SK-N-SH (cell line): ENCODE results near the gene SYNPO2. TPM values are rescaled to one million over a fixed set of nuclear protein-coding genes. Genes with fewer than 3 reads are reported as not detected.

Source experiments
- CTCF ChIA-PET: fragments of 300-600, 350-600 bp; formaldehyde crosslinking; extraction: SDS; loops from one replicate; lab custom pipeline; 2021; lab: Yijun Ruan, JAX
- POLR2A ChIA-PET: fragments of 350-600 bp; sonication (Branson Sonifier 250); formaldehyde crosslinking; extraction: SDS; loops from one replicate; lab custom pipeline; 2020; ENCODE audit warnings: antibody characterized with exemption, inconsistent platforms; lab: Yijun Ruan, JAX
- DNase-seq: peaks from one replicate; pipeline ENCODE4 v3.0.0; 2012
- H2AFZ ChIP-seq: fragments of 200-600 bp; sonication (generic); 2 replicates; pipeline ENCODE4 v1.8.1; 2016; ENCODE audit warnings: antibody characterized with exemption, mild to moderate bottlenecking, low read depth
- H3F3A ChIP-seq: fragments of 200-600 bp; sonication (generic); replicated peaks from 2 replicates; pipeline ENCODE3; 2016; ENCODE audit warnings: antibody characterized with exemption, mild to moderate bottlenecking; ENCODE audit not compliant: insufficient read depth
- H3K27ac ChIP-seq, 2 experiments: fragments of 200-500 bp in 1 of 2; fragments of 200-600 bp in 1 of 2; sonication (Bioruptor generic) in 1 of 2; sonication (generic), shearing (Covaris generic) in 1 of 2; 2 replicates each; pipeline versions ENCODE4 v1.5.1 to v1.6.1; 2014 to 2016; ENCODE audit warnings: low read depth in 2 of 2, inconsistent platforms in 1 of 2, low read length in 1 of 2, mild to moderate bottlenecking in 1 of 2, mixed read lengths in 1 of 2
- H3K27me3 ChIP-seq: fragments of 200-600 bp; sonication (generic), shearing (Covaris generic); 2 replicates; pipeline ENCODE4 v1.6.1; 2016; ENCODE audit warnings: mixed run types; ENCODE audit not compliant: insufficient read depth
- H3K36me3 ChIP-seq, 2 experiments: fragments of 200-500 bp in 1 of 2; fragments of 200-600 bp in 1 of 2; sonication (Bioruptor generic) in 1 of 2; sonication (generic) in 1 of 2; replicated peaks in 1 of 2; 2 replicates each; pipeline versions ENCODE3 to v1.5.1; 2014 to 2016; ENCODE audit warnings: low read length in 1 of 2, mild to moderate bottlenecking in 1 of 2; ENCODE audit not compliant: insufficient read depth in 2 of 2, control insufficient read depth in 1 of 2
- H3K4me1 ChIP-seq, 2 experiments: fragments of 200-500 bp in 1 of 2; fragments of 200-600 bp in 1 of 2; sonication (Bioruptor generic) in 1 of 2; sonication (generic), shearing (Covaris generic) in 1 of 2; 2 replicates each; pipeline versions ENCODE4 v1.5.1 to v1.6.1; 2014 to 2016; ENCODE audit warnings: low read depth in 1 of 2, low read length in 1 of 2, mixed run types in 1 of 2; ENCODE audit not compliant: insufficient read depth in 2 of 2, control insufficient read depth in 1 of 2
- H3K4me2 ChIP-seq: fragments of 200-600 bp; sonication (generic), shearing (Covaris generic); 2 replicates; pipeline ENCODE4 v1.6.1; 2017; ENCODE audit warnings: mixed run types
- H3K4me3 ChIP-seq, 2 experiments: fragments of 200-500 bp in 1 of 2; fragments of 200-600 bp in 1 of 2; sonication (Bioruptor generic) in 1 of 2; sonication (generic), shearing (Covaris generic) in 1 of 2; 2 replicates each; pipeline versions ENCODE4 v1.5.1 to v1.8.1; 2014 to 2016; ENCODE audit warnings: low read depth in 2 of 2, inconsistent platforms in 1 of 2, low read length in 1 of 2, mild to moderate bottlenecking in 1 of 2, mixed read lengths in 1 of 2, moderate library complexity in 1 of 2
- H3K79me2 ChIP-seq: fragments of 200-600 bp; sonication (generic); 2 replicates; pipeline ENCODE4 v1.8.1; 2017; ENCODE audit warnings: mild to moderate bottlenecking; ENCODE audit not compliant: insufficient read depth
- H3K9ac ChIP-seq: fragments of 200-600 bp; sonication (generic); 2 replicates; pipeline ENCODE4 v1.6.1; 2017; ENCODE audit warnings: mixed run types
- H3K9me2 ChIP-seq: fragments of 200-600 bp; sonication (generic); 2 replicates; pipeline ENCODE4 v1.6.1; 2017; ENCODE audit warnings: mixed run types
- H3K9me3 ChIP-seq: fragments of 200-600 bp; sonication (generic); 2 replicates; pipeline ENCODE4 v1.6.1; 2017; ENCODE audit warnings: mixed run types, mild to moderate bottlenecking, moderate library complexity
- H4K20me1 ChIP-seq: fragments of 200-600 bp; sonication (generic); 2 replicates; pipeline ENCODE4 v1.6.1; 2017; ENCODE audit warnings: mild to moderate bottlenecking, mixed run types; ENCODE audit not compliant: insufficient read depth
- CTCF ChIP-seq: fragments of 200-600 bp; sonication (generic); IDR thresholded peaks from 2 replicates; pipeline ENCODE4 v1.6.1; 2017; ENCODE audit warnings: antibody characterized with exemption, mild to moderate bottlenecking, moderate library complexity
- EP300 ChIP-seq, 2 experiments: IDR thresholded peaks; 2 replicates each; pipeline versions ENCODE4 v1.4.0 to v1.6.1; 2012; ENCODE audit warnings: borderline replicate concordance in 1 of 2, low read depth in 1 of 2, low read length in 1 of 2
- EZH2phosphoT487 ChIP-seq: fragments of 200-600 bp; sonication (generic); IDR thresholded peaks from 2 replicates; pipeline ENCODE4 v1.6.1; 2017; ENCODE audit warnings: low read depth, mixed run types, mild to moderate bottlenecking, antibody characterized with exemption, moderate library complexity, borderline replicate concordance
- FOSL2 ChIP-seq: IDR thresholded peaks from 2 replicates; pipeline ENCODE4 v1.4.0; 2012; ENCODE audit warnings: low read depth, mild to moderate bottlenecking, moderate library complexity, borderline replicate concordance
- FOXM1 ChIP-seq: IDR thresholded peaks from 2 replicates; pipeline ENCODE4 v1.4.0; 2012; ENCODE audit warnings: low read depth, mild to moderate bottlenecking
- GABPA ChIP-seq: IDR thresholded peaks from 2 replicates; pipeline ENCODE4 v1.4.0; 2012; ENCODE audit warnings: low read depth, mild to moderate bottlenecking
- MXI1 ChIP-seq: IDR thresholded peaks from 2 replicates; pipeline ENCODE4 v1.6.1; 2012; ENCODE audit warnings: mild to moderate bottlenecking, low read depth, low read length, improper control_type of control experiment
- NFIC ChIP-seq: IDR thresholded peaks from 2 replicates; pipeline ENCODE4 v1.4.0; 2012; ENCODE audit warnings: borderline replicate concordance
- NRF1 ChIP-seq: IDR thresholded peaks from 2 replicates; pipeline ENCODE4 v1.6.1; 2012; ENCODE audit warnings: low read depth, mild to moderate bottlenecking, low read length
- PBX3 ChIP-seq: IDR thresholded peaks from 2 replicates; pipeline ENCODE4; 2012
- POLR2AphosphoS5 ChIP-seq: IDR thresholded peaks from 2 replicates; pipeline ENCODE4 v1.6.1; 2012; ENCODE audit warnings: low read depth, low read length
- RFX5 ChIP-seq: IDR thresholded peaks from 2 replicates; pipeline ENCODE4 v1.6.1; 2012; ENCODE audit warnings: mild to moderate bottlenecking, improper control_type of control experiment, low read length
- SMC3 ChIP-seq: IDR thresholded peaks from 2 replicates; pipeline ENCODE4 v1.6.1; 2012; ENCODE audit warnings: low read depth, low read length, improper control_type of control experiment
- TCF12 ChIP-seq: IDR thresholded peaks from 2 replicates; pipeline ENCODE4 v1.4.0; 2012
- TEAD4 ChIP-seq: IDR thresholded peaks from 2 replicates; pipeline ENCODE4 v1.4.0; 2012; ENCODE audit warnings: mild to moderate bottlenecking, borderline replicate concordance; ENCODE audit not compliant: insufficient read depth
- YY1 ChIP-seq: IDR thresholded peaks from 2 replicates; pipeline ENCODE4 v1.4.0; 2012; ENCODE audit warnings: low read depth, mild to moderate bottlenecking
- WGBS: methylation state at CpG from one replicate; pipeline ENCODE4 v1.1.6; 2017; ENCODE audit warnings: low lambda C conversion rate; 5-methylcytosine and 5-hydroxymethylcytosine counted together
- polyA plus RNA-seq, 3 experiments: library from polyadenylated mRNA; depleted of rRNA; stranded (reverse); fragments of >200 nt; gene quantifications; 2 replicates each; pipeline ENCODE4 v1.2.3, GENCODE V29; 2012
- TF ChIP-seq, protein P1 (sequence below): fragments of 150-350 bp; IDR thresholded peaks from 2 replicates; pipeline ENCODE4 v1.6.1; 2017; ENCODE audit warnings: antibody characterized with exemption, low read length, low read depth, borderline replicate concordance
- TF ChIP-seq, protein P2 (sequence below): IDR thresholded peaks from 2 replicates; pipeline ENCODE4 v1.4.0; 2012; ENCODE audit warnings: low read depth, borderline replicate concordance
- TF ChIP-seq, protein P3 (sequence below): IDR thresholded peaks from 2 replicates; pipeline ENCODE4 v1.4.0; 2012; ENCODE audit warnings: low read depth

SYNPO2 gene
- polyA plus RNA-seq, 1 of the 3 experiments (the other 2 are of a cell fraction): 7.2 TPM

GRCh38 chr4:118994030-118994429, 105.4 kb downstream of the SYNPO2 start:
- Histone ChIP-seq H3K4me1 (peaks cover 8 to 15% of the 10 kb centered on the region in 2 experiments; a peak in 3 of 4 replicates), H3K27me3 (no peaks in the 10 kb centered on the region), H3K9me2 (no peaks in the 10 kb centered on the region), H3K4me3 (no peak overlapping the region), H3K9me3 (no peaks in the 10 kb centered on the region), H3K9ac (no peak overlapping the region), H3K36me3 (peaks cover 0 to 21% of the 10 kb centered on the region in 2 experiments), H2AFZ (no peak overlapping the region), H3K27ac (no peak overlapping the region), H3F3A (peaks cover 11% of the 10 kb centered on the region), H3K4me2 (no peak overlapping the region), H4K20me1 (no peaks in the 10 kb centered on the region), H3K79me2 (no peaks in the 10 kb centered on the region)
- WGBS: 83% methylated on average over 5 of the region's 5 CpGs
- no peak for TF ChIP-seq TEAD4
- no peak for TF ChIP-seq FOXM1
- no peak for TF ChIP-seq EP300 (IDR thresholded peaks at IDR 0.05; ENCODE audit: borderline replicate concordance in 1 of 2, low read depth in 1 of 2, low read length in 1 of 2)
- TF ChIP-seq, protein P1, sequence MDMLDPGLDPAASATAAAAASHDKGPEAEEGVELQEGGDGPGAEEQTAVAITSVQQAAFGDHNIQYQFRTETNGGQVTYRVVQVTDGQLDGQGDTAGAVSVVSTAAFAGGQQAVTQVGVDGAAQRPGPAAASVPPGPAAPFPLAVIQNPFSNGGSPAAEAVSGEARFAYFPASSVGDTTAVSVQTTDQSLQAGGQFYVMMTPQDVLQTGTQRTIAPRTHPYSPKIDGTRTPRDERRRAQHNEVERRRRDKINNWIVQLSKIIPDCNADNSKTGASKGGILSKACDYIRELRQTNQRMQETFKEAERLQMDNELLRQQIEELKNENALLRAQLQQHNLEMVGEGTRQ: no peak
- TF ChIP-seq, protein P2, sequence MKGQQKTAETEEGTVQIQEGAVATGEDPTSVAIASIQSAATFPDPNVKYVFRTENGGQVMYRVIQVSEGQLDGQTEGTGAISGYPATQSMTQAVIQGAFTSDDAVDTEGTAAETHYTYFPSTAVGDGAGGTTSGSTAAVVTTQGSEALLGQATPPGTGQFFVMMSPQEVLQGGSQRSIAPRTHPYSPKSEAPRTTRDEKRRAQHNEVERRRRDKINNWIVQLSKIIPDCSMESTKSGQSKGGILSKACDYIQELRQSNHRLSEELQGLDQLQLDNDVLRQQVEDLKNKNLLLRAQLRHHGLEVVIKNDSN: no peak
- TF ChIP-seq CTCF: no peak
- no peak for TF ChIP-seq TCF12
- TF ChIP-seq MXI1: no peak
- no peak for TF ChIP-seq RFX5
- TF ChIP-seq, protein P3, sequence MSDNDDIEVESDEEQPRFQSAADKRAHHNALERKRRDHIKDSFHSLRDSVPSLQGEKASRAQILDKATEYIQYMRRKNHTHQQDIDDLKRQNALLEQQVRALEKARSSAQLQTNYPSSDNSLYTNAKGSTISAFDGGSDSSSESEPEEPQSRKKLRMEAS: no peak
- no peak for TF ChIP-seq PBX3
- no peak for TF ChIP-seq POLR2AphosphoS5
- no peak for TF ChIP-seq NFIC
- no peak for TF ChIP-seq GABPA
- no peak for TF ChIP-seq NRF1
- TF ChIP-seq SMC3: no peak
- no peak for TF ChIP-seq FOSL2
- TF ChIP-seq YY1: no peak
- TF ChIP-seq EZH2phosphoT487: no peak
- ChIA-PET CTCF (interaction anchor here (1.1 to 1.9 kb wide), 2 partner anchors 12 kb away, joined by 3 to 8 read pairs; no protein-coding TSS in a partner anchor), POLR2A (no interaction called here)
- DNase-seq: no peak
